ENCODE measurements around the gene KCNK1. TPM values are rescaled to one million over a fixed set of nuclear protein-coding genes. Genes with fewer than 3 reads are reported as not detected.

The KCNK1 gene
- total and polyA plus RNA-seq, 2 of the 4 experiments (the other 2 are of a cell fraction): 0.90 to 1.6 TPM

GRCh38 chr1:233647073-233647472 lies 33.2 kb downstream of the KCNK1 start:
- Histone ChIP-seq H3K9ac (ENCODE audit: low read depth, low read length) (no peak overlapping the region), H3K4ac (ENCODE audit: low read depth, low read length) (no peak overlapping the region), H3K27ac (ENCODE audit: insufficient read depth, low read length) (no peak overlapping the region), H2BK120ac (ENCODE audit: low read depth, low read length) (no peak overlapping the region), H3K9me3 (ENCODE audit: control insufficient read depth, insufficient read depth, low read length) (peaks cover 11% of the 10 kb centered on the region), H3K4me1 (ENCODE audit: control insufficient read depth, insufficient read depth, low read length) (peaks cover 5% of the 10 kb centered on the region; the same call in 1 of the 2 replicates), H2BK20ac (ENCODE audit: low read depth, low read length) (no peak overlapping the region), H3K4me3 (ENCODE audit: insufficient read depth, low read depth, low read length) (no peak overlapping the region), H3K36me3 (ENCODE audit: control insufficient read depth, insufficient read depth, low read length) (no peaks in the 10 kb centered on the region), H2AK5ac (ENCODE audit: low read depth, low read length) (no peak overlapping the region), H3K27me3 (ENCODE audit: control insufficient read depth, insufficient read depth, low read length) (no peaks in the 10 kb centered on the region), H4K8ac (ENCODE audit: low read depth in 2 of 2, low read length in 2 of 2) (no peak overlapping the region), H3K4me2 (ENCODE audit: low read depth, low read length) (no peak overlapping the region), H2AFZ (replicated peaks; ENCODE audit: low read length, poor library complexity) (no peak overlapping the region), H3K9me1 (ENCODE audit: insufficient read depth, low read length) (no peaks in the 10 kb centered on the region), H3K14ac (replicated peaks; ENCODE audit: low read depth, low read length) (no peak overlapping the region), H2BK15ac (ENCODE audit: low read depth, low read length) (no peak overlapping the region), H3K79me1 (ENCODE audit: low read depth in 1 of 2, low read length in 2 of 2) (no peaks in the 10 kb centered on the region), H3K23ac (ENCODE audit: low read depth, low read length) (no peak overlapping the region), H4K5ac (ENCODE audit: low read depth, low read length) (no peak overlapping the region), H2AK9ac (replicated peaks; ENCODE audit: low read depth, low read length, poor library complexity) (no peak overlapping the region), H4K20me1 (ENCODE audit: insufficient read depth, low read length) (no peaks in the 10 kb centered on the region), H3K56ac (ENCODE audit: extremely low read depth, insufficient read depth, low read length) (no peak overlapping the region), H3K18ac (ENCODE audit: low read depth, low read length) (no peak overlapping the region), H2BK5ac (ENCODE audit: low read depth, low read length, poor library complexity, severe bottlenecking) (no peak overlapping the region), H4K91ac (ENCODE audit: insufficient read depth, low read depth, low read length) (no peak overlapping the region)
- no peak for TF ChIP-seq RCOR1 (IDR thresholded peaks at IDR 0.05; ENCODE audit: insufficient replicate concordance, low read length)
- TF ChIP-seq CEBPB (IDR thresholded peaks at IDR 0.05; ENCODE audit: low read depth, low read length): no peak
- TF ChIP-seq ELK1 (IDR thresholded peaks at IDR 0.05; ENCODE audit: borderline replicate concordance, low read depth, low read length): no peak
- no peak for TF ChIP-seq FOS (IDR thresholded peaks at IDR 0.05; ENCODE audit: low read depth, low read length)
- no peak for TF ChIP-seq CTCF (conservative IDR thresholded peaks at IDR 0.05; ENCODE audit: low read depth, low read length)
- TF ChIP-seq MXI1 (IDR thresholded peaks at IDR 0.05; ENCODE audit: borderline replicate concordance, low read depth, low read length): no peak
- in situ Hi-C loops (cut with MboI; ENCODE audit: low sequenced_read_pairs) (no loop called here), dilution Hi-C loops (cut with HindIII; ENCODE audit: low sequenced_read_pairs, unreplicated experiment) (no loop called here), intact Hi-C loops (cut with micrococcal nuclease) (no loop called here)
- DNase-seq (no peak), ATAC-seq (ENCODE audit: low read depth) (no peak)
- WGBS, 2 experiments (ENCODE audit: extremely low coverage in 2 of 2, insufficient read length in 1 of 2): 10% methylated on average over 4 of the region's 4 CpGs; no CpG with 5 or more reads in 1 of the 2 experiments
- no TSS peak for BruUV-seq (replicated peaks)
- POLR2A ChIA-PET (ENCODE audit: unreplicated experiment): no interaction called here
- CTCF ChIA-PET: no interaction called here

Measured in IMR-90 (cell line).